OCI-LY1 (cell line): ENCODE measurements around the gene CTDSP2.

ENCODE experiments used
- EZH2 ChIP-seq: fragments of 200-600 bp; sonication (generic), shearing (Covaris generic); IDR thresholded peaks from 2 replicates; pipeline ENCODE4 v1.8.0; 2017; ENCODE audit warnings: borderline replicate concordance, mixed run types, mild to moderate bottlenecking, antibody characterized with exemption, low read length, moderate library complexity, mixed read lengths
- TF ChIP-seq, protein P1 (sequence below): fragments of 200-600 bp; sonication (generic), shearing (Covaris generic); IDR thresholded peaks from 2 replicates; pipeline ENCODE4 v1.5.1; 2017; ENCODE audit warnings: mild to moderate bottlenecking, antibody characterized with exemption, low read length, moderate library complexity, mixed read lengths

DNA sequence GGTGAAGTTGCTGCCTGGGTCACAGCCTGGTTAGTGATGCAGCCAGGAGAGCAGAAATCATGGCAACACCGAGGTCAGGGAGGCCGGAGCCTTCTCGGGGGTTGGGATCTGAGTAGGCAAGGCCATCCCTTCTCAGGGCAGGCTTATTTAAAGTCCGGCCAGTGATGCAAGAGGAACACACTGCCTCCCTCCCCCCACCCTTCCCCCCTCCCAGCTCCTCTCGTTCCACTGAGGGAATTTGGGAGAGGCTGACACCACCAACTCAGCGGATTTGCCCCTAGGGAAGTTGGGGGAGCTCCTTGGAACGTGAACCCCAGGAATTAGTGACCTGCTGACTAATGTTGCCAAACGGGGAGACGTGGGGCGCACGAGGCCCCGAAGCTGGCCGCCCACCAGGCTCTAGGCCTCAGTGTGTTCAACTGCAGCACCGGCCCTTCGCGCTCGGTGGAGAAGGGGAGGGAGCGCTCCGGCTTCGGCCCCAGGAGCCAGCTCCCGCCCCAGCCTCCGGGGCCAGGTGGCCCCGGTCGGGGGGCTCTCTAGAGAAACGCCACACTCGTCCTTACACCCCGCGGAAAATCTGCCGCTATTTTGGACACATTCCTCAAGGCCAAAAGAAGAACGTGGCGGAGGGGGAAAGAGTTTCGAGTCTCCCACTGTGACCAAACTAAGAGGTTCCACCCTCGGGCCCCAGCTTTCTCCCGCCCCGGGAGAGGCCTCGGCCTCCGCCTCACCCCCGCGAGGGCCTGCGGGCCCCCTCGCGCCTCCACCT is 1.6 kb downstream of the CTDSP2 start:
- TF ChIP-seq, protein P1, sequence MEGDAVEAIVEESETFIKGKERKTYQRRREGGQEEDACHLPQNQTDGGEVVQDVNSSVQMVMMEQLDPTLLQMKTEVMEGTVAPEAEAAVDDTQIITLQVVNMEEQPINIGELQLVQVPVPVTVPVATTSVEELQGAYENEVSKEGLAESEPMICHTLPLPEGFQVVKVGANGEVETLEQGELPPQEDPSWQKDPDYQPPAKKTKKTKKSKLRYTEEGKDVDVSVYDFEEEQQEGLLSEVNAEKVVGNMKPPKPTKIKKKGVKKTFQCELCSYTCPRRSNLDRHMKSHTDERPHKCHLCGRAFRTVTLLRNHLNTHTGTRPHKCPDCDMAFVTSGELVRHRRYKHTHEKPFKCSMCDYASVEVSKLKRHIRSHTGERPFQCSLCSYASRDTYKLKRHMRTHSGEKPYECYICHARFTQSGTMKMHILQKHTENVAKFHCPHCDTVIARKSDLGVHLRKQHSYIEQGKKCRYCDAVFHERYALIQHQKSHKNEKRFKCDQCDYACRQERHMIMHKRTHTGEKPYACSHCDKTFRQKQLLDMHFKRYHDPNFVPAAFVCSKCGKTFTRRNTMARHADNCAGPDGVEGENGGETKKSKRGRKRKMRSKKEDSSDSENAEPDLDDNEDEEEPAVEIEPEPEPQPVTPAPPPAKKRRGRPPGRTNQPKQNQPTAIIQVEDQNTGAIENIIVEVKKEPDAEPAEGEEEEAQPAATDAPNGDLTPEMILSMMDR, result no peak
- no peak for TF ChIP-seq EZH2
